Omental fat pad (tissue), 4 donors: Measurements from ENCODE around the gene NAA80. TPM values are rescaled to one million over a fixed set of nuclear protein-coding genes. Genes with fewer than 3 reads are reported as not detected.
"Not testable (repeated sequence)": the region's sequence is repeated elsewhere in the genome, so short reads cannot be mapped to it uniquely, and the experiment has no call there.

Source experiments
- ATAC-seq: fragments of 150-250 bp; one replicate; pipeline ENCODE4 v1.9.1; 2016; ENCODE audit warnings: mild to moderate bottlenecking, moderate library complexity; ENCODE audit not compliant: low FRiP score
- DNase-seq: peaks from one replicate; pipeline ENCODE4 v3.0.0-alpha.2; 2019; ENCODE audit warnings: low spot score
- total RNA-seq, 4 donors: library from RNA; depleted of rRNA; stranded (reverse); fragments of >200 nt; gene quantifications; one replicate each; pipeline ENCODE4 v1.1.0, GENCODE V29; 2016
- TF ChIP-seq, protein P1 (sequence below), 3 donors: fragments of 450-650 bp; IDR thresholded peaks; one replicate each; pipeline ENCODE4 v1.5.1; 2016 to 2017; ENCODE audit warnings: antibody characterized with exemption in 3 of 3, mild to moderate bottlenecking in 3 of 3, moderate library complexity in 2 of 3

The NAA80 gene
- total RNA-seq, 4 donors from 2014 or later = 3.4 to 8.4 (median 5.3) TPM

DNA sequence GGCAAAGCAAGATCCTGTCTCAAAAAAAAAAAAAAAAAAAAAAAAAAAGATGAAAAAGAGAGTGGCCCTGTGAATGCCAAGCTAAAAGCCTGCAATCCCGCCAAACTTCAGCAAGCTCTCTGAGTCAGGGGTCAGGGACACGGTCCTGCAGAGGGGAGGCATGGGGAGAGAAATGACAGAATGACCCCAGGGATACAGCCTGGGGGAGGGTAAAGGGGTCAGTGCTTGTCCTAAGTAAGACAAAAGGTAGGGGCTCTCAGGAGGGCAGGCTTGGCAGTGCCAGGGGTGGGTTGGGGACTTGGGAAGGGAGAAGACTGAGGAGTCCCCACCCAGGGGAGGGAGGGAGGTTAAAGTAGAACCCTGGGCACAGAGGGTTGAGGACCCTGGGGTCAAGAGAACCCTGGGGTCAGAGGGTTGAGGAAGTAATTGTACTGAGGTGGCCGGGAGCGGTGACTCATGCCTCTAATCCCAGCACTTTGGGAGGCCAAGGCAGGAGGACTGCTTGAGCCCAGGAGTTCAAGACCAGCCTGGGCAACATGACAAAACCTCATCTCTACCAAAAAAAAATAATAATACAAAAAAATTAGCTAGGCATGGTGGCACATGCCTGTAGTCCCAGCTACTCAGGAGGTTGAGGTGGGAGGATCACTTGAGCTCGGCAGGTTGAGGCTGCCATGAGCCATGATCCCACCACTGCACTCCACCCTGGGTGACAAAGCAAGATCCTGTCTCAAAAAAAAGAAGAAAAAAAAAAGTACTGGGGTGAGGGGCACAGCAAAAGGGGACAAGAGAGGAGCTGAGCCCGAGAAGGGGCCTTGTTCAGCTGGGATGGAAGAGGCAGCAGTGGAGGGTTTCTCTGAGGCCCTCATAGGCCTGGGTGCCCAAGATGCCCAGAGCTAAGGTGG, 35.5 kb downstream of the NAA80 start:
- ATAC-seq = no peak
- TF ChIP-seq, protein P1, sequence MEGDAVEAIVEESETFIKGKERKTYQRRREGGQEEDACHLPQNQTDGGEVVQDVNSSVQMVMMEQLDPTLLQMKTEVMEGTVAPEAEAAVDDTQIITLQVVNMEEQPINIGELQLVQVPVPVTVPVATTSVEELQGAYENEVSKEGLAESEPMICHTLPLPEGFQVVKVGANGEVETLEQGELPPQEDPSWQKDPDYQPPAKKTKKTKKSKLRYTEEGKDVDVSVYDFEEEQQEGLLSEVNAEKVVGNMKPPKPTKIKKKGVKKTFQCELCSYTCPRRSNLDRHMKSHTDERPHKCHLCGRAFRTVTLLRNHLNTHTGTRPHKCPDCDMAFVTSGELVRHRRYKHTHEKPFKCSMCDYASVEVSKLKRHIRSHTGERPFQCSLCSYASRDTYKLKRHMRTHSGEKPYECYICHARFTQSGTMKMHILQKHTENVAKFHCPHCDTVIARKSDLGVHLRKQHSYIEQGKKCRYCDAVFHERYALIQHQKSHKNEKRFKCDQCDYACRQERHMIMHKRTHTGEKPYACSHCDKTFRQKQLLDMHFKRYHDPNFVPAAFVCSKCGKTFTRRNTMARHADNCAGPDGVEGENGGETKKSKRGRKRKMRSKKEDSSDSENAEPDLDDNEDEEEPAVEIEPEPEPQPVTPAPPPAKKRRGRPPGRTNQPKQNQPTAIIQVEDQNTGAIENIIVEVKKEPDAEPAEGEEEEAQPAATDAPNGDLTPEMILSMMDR (IDR thresholded peaks at IDR 0.05) = no peak
- DNase-seq = no peak

DNA sequence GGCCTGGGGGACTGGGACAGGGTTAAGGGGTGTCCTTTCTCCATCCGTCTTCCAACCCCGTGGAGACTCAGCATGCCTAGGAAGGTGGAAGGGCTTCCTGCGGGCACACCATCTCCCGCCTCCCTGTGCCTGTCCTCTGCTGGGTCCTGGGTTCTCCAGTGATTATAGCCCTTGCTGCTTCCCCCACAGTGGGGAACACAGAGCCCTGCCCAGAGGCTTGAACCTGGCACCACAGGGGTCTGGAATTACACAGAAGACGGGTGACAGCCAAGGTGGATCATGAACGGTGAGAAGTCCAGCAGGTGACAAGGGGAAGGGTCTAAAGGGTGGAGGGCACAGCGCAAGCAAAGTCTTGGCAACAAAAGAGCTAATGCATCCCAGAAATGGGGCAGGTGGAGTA, 36.4 kb downstream of the NAA80 start:
- TF ChIP-seq, protein P1 (IDR thresholded peaks at IDR 0.05) = no peak
- DNase-seq (no peak), ATAC-seq (no peak)

DNA sequence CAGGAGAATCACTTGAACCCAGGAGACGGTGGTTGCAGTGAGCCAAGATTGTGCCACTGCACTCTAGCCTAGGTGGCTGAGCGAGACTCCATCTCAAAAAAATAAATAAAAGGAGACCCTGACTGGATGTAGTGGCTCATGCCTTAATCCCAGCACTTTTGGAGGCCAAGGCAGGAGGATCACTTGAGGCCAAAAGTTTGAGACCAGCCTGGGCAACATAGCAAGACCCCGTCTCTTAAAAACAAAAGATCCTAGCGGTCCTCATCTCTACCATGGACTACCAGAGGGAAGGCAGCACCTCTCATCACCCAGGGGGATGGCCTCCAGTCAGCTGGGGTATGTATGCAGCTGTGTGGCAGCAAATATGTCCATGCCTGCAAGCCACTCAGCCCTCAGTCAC, 37.0 kb downstream of the NAA80 start:
- not testable (repeated sequence) for DNase-seq

DNA sequence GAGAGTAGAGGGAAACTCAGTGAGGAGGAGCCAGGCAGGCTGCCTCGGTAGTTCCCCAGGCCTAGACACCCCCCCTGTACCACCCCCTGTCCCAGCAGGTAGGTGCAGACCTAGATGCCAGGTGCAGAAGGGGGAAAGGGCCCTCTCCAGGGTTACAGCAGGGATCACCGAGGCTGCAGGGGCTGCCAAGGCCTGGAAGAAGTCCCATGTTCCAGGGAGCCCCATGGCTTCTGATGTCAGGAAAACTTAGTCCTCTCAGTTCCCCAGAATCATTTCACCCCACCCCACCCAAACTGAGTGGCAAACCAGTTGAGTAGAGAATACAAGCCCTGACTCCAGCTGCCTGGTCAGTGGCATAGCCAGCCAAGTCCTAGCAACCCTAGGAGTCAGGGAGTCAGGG, 37.7 kb downstream of the NAA80 start:
- ATAC-seq (no peak), DNase-seq (no peak)
- TF ChIP-seq, protein P1 (IDR thresholded peaks at IDR 0.05) = no peak

More for the DNA sequence above, 37.0 kb downstream of the NAA80 start:
- not testable (repeated sequence) for ATAC-seq

DNA sequence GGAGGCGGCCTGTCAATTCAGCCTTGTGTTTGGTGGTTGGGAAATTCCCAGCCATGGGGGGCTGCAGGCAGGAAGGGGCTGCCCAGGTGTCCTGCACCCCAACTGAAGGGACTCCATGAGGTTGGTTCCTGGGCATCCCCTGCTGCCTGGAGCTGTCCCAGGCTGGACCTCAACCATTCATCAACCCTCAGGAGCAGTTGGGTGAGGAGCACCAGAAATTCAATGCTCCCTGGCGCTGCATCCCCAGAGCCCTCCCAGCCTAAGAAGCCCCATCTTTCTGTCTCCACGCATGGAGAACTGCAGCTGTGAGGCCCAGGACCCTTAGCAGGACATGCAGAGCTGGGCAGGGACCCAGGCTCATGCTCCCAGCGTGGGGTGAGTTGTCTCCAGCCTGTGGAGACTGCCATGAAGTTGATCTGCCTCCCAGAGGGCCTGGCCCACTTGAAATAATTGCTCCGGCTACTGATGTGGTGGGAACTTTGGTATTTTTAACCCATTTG, 38.2 kb downstream of the NAA80 start:
- no peak for DNase-seq
- TF ChIP-seq, protein P1 (IDR thresholded peaks at IDR 0.05) = no peak
- no peak for ATAC-seq

DNA sequence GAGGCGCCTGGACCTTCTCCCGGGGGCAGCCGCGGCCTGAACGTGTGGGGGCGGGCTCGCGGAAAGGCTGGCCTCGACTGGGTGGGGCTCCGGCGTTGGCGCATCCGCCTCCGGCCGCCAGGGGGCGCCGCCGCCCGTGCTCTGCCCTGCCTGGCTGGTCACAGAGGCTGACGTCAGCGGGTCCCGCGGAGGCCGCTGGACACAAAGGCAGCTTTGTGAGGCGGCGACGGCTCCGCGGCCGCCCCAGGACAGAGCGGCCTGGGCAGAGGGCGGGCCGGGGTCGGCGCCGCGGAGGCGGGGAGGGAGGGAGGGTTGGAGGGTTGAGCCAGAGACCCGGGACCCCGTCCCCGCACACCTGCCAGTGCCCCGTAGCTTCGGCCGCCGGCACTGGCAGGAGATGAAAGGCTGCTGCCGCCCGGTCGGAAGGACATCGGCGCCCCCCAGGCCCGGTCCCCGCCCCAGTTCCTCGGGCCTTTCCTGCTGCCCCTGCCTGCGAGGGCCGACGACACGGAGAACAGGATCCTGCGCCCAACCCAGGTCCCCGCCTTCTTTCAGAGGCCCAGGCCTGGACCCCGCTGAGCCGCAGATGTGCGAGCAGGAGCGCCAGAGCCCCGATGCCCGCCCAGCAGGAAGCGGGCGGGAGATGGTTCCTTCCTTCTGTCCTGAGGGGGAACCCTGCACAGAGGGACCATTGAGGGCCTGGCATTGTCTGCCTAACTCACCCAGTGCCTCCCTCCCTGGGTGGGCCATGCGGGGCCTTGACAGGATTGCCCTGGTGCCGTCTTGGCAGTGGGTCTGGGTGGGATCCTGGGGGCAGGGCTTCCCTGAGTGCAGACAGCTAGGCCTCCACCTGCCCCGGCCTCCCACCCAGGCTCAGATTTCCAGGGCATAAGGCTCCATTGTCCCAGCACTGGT, 38.9 kb downstream of the NAA80 start:
- ATAC-seq (peak; percentile 81), DNase-seq (peak; percentile 71)
- TF ChIP-seq, protein P1 (IDR thresholded peaks at IDR 0.05) = peak in 2 of 3 donors; percentile 91 to 93

DNA sequence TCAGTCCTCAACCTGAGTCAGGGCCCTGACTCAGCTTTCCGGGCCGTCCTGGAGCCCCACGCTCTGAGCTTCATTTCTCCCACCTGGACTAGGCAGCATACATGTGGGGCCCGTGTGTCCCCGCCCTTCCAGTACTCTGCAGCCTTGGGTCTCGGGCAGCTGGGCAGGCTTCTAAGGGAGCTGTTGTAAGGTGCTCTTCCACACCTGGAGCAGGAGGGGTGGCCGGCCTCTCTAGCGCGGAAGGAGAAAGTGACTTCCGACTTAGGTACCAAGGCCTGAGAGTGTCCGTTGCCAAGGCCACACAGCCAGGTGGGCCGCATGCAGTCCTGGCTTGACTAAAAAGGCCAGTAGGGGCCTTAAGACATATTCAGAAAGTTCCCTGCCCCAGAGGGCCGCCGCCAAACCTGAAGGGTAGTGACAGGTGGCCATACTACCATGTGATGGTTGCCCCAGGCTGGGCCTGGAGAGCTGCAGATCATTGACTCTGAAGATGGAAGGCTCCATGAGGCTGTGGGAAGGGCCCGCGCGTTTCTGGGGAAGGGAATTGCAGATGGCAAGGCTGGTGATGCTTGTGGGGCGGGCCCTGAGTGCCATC, 39.7 kb downstream of the NAA80 start:
- ATAC-seq = no peak
- DNase-seq = no peak
- TF ChIP-seq, protein P1 (IDR thresholded peaks at IDR 0.05) = no peak
